ENCODE measurements around the gene CA9. TPM values are rescaled to one million over a fixed set of nuclear protein-coding genes. Genes with fewer than 3 reads are reported as not detected.

CA9 gene
- total and polyA plus RNA-seq, 8 donors, result 1.2 to 670 (median 200) TPM

GRCh38 chr9:35651956-35652828, 21.5 kb upstream of the CA9 start:
- H3K4me1 ChIP-seq, result peaks cover 16 to 56% (median 22%) of the 10 kb centered on the region in 4 donors
- H3K27ac ChIP-seq, result peak overlapping the region; percentile 45 to 78 (median 60)
- peak in 1 of 2 donors; percentile 66 for DNase-seq
- no peaks in the 10 kb centered on the region for H3K27me3 ChIP-seq
- intact Hi-C loops (cut with DNase I; ENCODE audit: low total_unique reads), result no loop called here
- no peak for TF ChIP-seq POLR2A (IDR thresholded peaks at IDR 0.05)
- TF ChIP-seq POLR2AphosphoS5 (IDR thresholded peaks at IDR 0.05), result peak in 2 of 3 donors; percentile 18 to 48
- WGBS, 5 donors, result 58 to 74% (median 64%) methylated on average over 6 to 7 of the region's 7 CpGs
- no peak overlapping the region for H3K4me3 ChIP-seq
- no peaks in the 10 kb centered on the region for H3K36me3 ChIP-seq
- H3K9me3 ChIP-seq, result no peaks in the 10 kb centered on the region

DNA sequence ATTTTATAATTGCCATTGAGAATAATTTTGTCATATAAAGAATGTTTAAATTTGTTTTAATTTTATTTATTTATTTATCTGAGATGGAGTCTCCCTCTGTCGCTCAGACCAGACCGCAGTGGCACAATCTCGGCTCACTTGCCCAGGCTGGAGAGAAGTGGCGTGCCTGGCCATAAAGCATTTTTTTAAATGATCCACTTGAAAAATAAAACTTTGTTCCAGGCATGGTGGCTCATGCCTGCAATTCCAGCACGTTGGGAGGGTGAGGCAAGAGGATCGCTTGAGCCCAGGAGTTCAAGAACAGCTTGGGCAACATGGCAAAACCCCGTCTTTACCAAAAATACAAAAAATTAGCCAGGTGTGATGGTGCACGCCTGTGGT, 20.9 kb upstream of the CA9 start:
- no peak for DNase-seq
- no peaks in the 10 kb centered on the region for H3K27me3 ChIP-seq
- no peaks in the 10 kb centered on the region for H3K9me3 ChIP-seq
- 87 to 95% (median 93%) methylated on average over 8 of the region's 8 CpGs for WGBS, 5 donors
- no peaks in the 10 kb centered on the region for H3K36me3 ChIP-seq
- intact Hi-C loops (cut with DNase I; ENCODE audit: low total_unique reads), result no loop called here
- H3K4me1 ChIP-seq, result peaks cover 17 to 54% (median 22%) of the 10 kb centered on the region in 4 donors
- peak overlapping the region in 4 of 5 donors; percentile 45 to 62 (median 58) for H3K27ac ChIP-seq
- no peak for TF ChIP-seq POLR2AphosphoS5 (IDR thresholded peaks at IDR 0.05)
- TF ChIP-seq EP300 (IDR thresholded peaks at IDR 0.05), result no peak
- H3K4me3 ChIP-seq, result no peak overlapping the region

- Histone ChIP-seq H3K27me3 (no peaks in the 10 kb centered on the region), H3K27ac (no peak overlapping the region)
- intact Hi-C loops (cut with DNase I; ENCODE audit: low total_unique reads), result no loop called here
Measured at GRCh38 chr9:35653611-35654010, 20.1 kb upstream of the CA9 start.

GRCh38 chr9:35656348-35656747, 17.4 kb upstream of the CA9 start:
- Histone ChIP-seq H3K4me3 (no peak overlapping the region), H3K27ac (peak overlapping the region in 4 of 5 donors; percentile 95 to 100 (median 98)), H3K27me3 (no peaks in the 10 kb centered on the region), H3K4me1 (peaks cover 39 to 52% (median 44%) of the 10 kb centered on the region in 4 donors), H3K36me3 (peaks cover 10 to 14% (median 13%) of the 10 kb centered on the region in 4 donors), H3K9me3 (no peaks in the 10 kb centered on the region)
- 80 to 84% (median 83%) methylated on average over 17 of the region's 17 CpGs for WGBS, 5 donors
- TF ChIP-seq CTCF (IDR thresholded peaks at IDR 0.05), result no peak
- no peak for TF ChIP-seq POLR2A (IDR thresholded peaks at IDR 0.05)
- no peak for TF ChIP-seq POLR2AphosphoS5 (IDR thresholded peaks at IDR 0.05)
- TF ChIP-seq EP300 (IDR thresholded peaks at IDR 0.05), result no peak
- intact Hi-C loops (cut with DNase I; ENCODE audit: low total_unique reads), result no loop called here
- peak in 1 of 2 donors; percentile 38 for DNase-seq

More at GRCh38 chr9:35653611-35654010, 20.1 kb upstream of the CA9 start:
- no peaks in the 10 kb centered on the region for H3K9me3 ChIP-seq
- H3K4me1 ChIP-seq, result peaks cover 17 to 50% (median 22%) of the 10 kb centered on the region in 4 donors
- H3K4me3 ChIP-seq, result no peak overlapping the region
- WGBS, 5 donors, result 93 to 100% (median 95%) methylated on average over 2 of the region's 2 CpGs
- no peak for DNase-seq
- no peaks in the 10 kb centered on the region for H3K36me3 ChIP-seq
- TF ChIP-seq CTCF (IDR thresholded peaks at IDR 0.05) (no peak), POLR2AphosphoS5 (IDR thresholded peaks at IDR 0.05) (no peak), EP300 (IDR thresholded peaks at IDR 0.05) (no peak), POLR2A (IDR thresholded peaks at IDR 0.05) (no peak)

DNA sequence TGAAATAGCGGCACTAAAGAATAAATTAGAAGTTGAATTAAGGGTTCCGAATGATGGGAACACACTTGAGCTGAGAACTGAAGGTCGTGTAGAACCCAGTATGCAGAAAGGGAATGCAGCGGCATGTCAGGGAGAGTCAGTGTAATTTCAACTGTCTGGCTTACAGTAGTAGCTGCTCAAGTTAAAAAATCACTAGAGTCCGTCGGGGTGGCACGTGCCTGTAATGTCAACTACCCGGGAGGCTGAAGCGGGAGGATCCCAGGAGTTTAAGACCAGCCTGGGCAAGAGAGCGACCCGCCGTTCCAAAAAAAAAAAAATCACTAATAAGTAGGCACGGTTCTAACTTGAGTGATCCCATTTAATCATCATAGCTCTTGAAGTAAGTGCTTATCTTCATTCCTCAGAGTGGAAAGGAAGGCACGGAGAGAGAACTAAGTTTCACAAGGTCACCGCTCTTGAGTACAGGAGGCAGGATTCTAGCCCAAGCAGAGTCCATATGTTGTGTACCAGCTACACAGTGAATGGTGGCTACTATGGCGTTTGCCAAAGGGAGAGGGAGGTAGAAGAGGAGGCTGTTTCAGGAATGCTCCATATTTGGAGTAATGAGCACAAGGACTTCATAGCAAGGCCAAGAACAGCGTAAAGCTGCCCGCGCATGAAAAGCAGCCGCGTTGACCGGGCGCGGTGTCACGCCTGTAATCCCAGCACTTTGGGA, 16.7 kb upstream of the CA9 start:
- Histone ChIP-seq H3K27me3 (no peaks in the 10 kb centered on the region), H3K36me3 (peaks cover 10 to 19% (median 14%) of the 10 kb centered on the region in 4 donors), H3K4me1 (peaks cover 37 to 52% (median 47%) of the 10 kb centered on the region in 4 donors), H3K9me3 (no peaks in the 10 kb centered on the region), H3K27ac (peak overlapping the region; percentile 94 to 100 (median 98)), H3K4me3 (peak overlapping the region; percentile 68 to 96 (median 84))
- TF ChIP-seq POLR2A (IDR thresholded peaks at IDR 0.05) (no peak), CTCF (IDR thresholded peaks at IDR 0.05) (no peak), EP300 (IDR thresholded peaks at IDR 0.05) (no peak), POLR2AphosphoS5 (IDR thresholded peaks at IDR 0.05) (peak in 1 of 3 donors; percentile 4)
- 25 to 37% (median 32%) methylated on average over 25 of the region's 25 CpGs for WGBS, 5 donors
- intact Hi-C loops (cut with DNase I; ENCODE audit: low total_unique reads), result no loop called here
- DNase-seq, result no peak
